HG03095 (cell line): ENCODE measurements around the gene CCL14.
"Not testable (repeated sequence)": the region's sequence is repeated elsewhere in the genome, so short reads cannot be mapped to it uniquely, and the experiment has no call there.

ENCODE experiments used
- ATAC-seq: cut with Tn5 transposase; IDR thresholded peaks from one replicate; pipeline ENCODE4 v1.9.1; 2021; ENCODE audit warnings: moderate library complexity; ENCODE audit not compliant: unreplicated experiment

Gene CCL14

GRCh38 chr17:35943537-35943936 is 43.0 kb downstream of the CCL14 start, which contains the start of gene LYZL6:
Gene LYZL6 (minus strand): TSS chr17:35943713. CDS start chr17:35939356, 4,357 bp downstream.
- no peak for ATAC-seq

GRCh38 chr17:35942588-35943186 is 43.8 kb downstream of the CCL14 start:
- ATAC-seq, result no peak

GRCh38 chr17:35938492-35938891 is 48.0 kb downstream of the CCL14 start:
- ATAC-seq, result not testable (repeated sequence)

- ATAC-seq, result no peak
Observed at GRCh38 chr17:35936063-35936462, 50.5 kb downstream of the CCL14 start.

- no peak for ATAC-seq
Observed at GRCh38 chr17:35934760-35935159, 51.8 kb downstream of the CCL14 start.
